Uterus (tissue), 4 donors: Measurements from ENCODE around the gene TKT. TPM values are rescaled to one million over a fixed set of nuclear protein-coding genes. Genes with fewer than 3 reads are reported as not detected.

Experiments used
- DNase-seq, 2 donors: peaks; one replicate each; pipeline ENCODE4 v3.0.0-alpha.2; 2019 to 2020
- H3K27ac ChIP-seq, 2 donors: fragments of 200-600 bp; sonication (generic); 1 replicate in 1 of 2; 2 replicates in 1 of 2; pipeline ENCODE4 v1.5.1; 2016 to 2018
- H3K27me3 ChIP-seq, 2 donors: fragments of 200-600 bp; sonication (generic); one replicate each; pipeline ENCODE4 v1.5.1; 2018 to 2019; ENCODE audit warnings: control low read depth in 1 of 2
- H3K36me3 ChIP-seq, 2 donors: fragments of 200-600 bp; sonication (generic); one replicate each; pipeline ENCODE4 v1.5.1; 2019; ENCODE audit warnings: control low read depth in 1 of 2
- H3K4me1 ChIP-seq, 2 donors: fragments of 200-600 bp; sonication (generic); one replicate each; pipeline ENCODE4 v1.5.1; 2018 to 2019; ENCODE audit warnings: control low read depth in 1 of 2
- H3K4me3 ChIP-seq, 2 donors: fragments of 200-600 bp; sonication (generic); 1 replicate in 1 of 2; 2 replicates in 1 of 2; pipeline ENCODE4 v1.5.1; 2018 to 2019; ENCODE audit warnings: mild to moderate bottlenecking in 1 of 2
- H3K9me3 ChIP-seq, 2 donors: fragments of 200-600 bp; sonication (generic); one replicate each; pipeline ENCODE4 v1.5.1; 2019; ENCODE audit warnings: control low read depth in 1 of 2
- CTCF ChIP-seq, 4 experiments: fragments of 200-600 bp in 2 of 4; fragments of 450-650 bp in 2 of 4; sonication (generic) in 2 of 4; IDR thresholded peaks; one replicate each; pipeline ENCODE4 v1.5.1; 2016 to 2019; ENCODE audit warnings: antibody characterized with exemption in 4 of 4, mild to moderate bottlenecking in 2 of 4, moderate library complexity in 1 of 4
- POLR2A ChIP-seq, 2 donors: fragments of 450-650 bp; IDR thresholded peaks; one replicate each; pipeline ENCODE4 v1.6.1; 2016; ENCODE audit warnings: antibody characterized with exemption in 2 of 2, mild to moderate bottlenecking in 1 of 2, moderate library complexity in 1 of 2
- intact Hi-C: fragments of 100-400 bp; cut with DNase I; formaldehyde crosslinking; loops from one replicate; pipeline ENCODE4 v1.15.1; 2023; ENCODE audit warnings: low total_unique reads
- small RNA-seq: library from RNA; depleted of rRNA; stranded (forward); fragments of <200 nt; gene quantifications from one replicate; pipeline ENCODE3, GENCODE V24; 2016
- total RNA-seq, 4 donors: library from RNA; depleted of rRNA in 3 of 4; stranded (reverse); fragments of >200 nt in 3 of 4; gene quantifications; one replicate each; pipeline versions ENCODE4 v1.1.0 to v1.2.4, GENCODE V29; 2014 to 2023
- donor health status: DM: yes; HTN: yes; CAD: no.

Gene TKT
- total RNA-seq, 4 donors from 2014 or later = 74.5 to 113 (median 84.6) TPM

- H3K4me1 ChIP-seq = no peaks in the 10 kb centered on the region
- TF ChIP-seq POLR2A (IDR thresholded peaks at IDR 0.05) (no peak), CTCF (IDR thresholded peaks at IDR 0.05) (no peak)
These were observed 75.4 kb downstream of the TKT start for GRCh38 chr3:53180305-53181023.

GRCh38 chr3:53179580-53179979 lies 76.2 kb downstream of the TKT start:
- no peak for DNase-seq
- TF ChIP-seq POLR2A (IDR thresholded peaks at IDR 0.05) (no peak), CTCF (IDR thresholded peaks at IDR 0.05) (no peak)
- intact Hi-C loops = no loop called here
- H3K4me1 ChIP-seq = no peaks in the 10 kb centered on the region
- no peaks in the 10 kb centered on the region for H3K36me3 ChIP-seq
- no peaks in the 10 kb centered on the region for H3K9me3 ChIP-seq
- H3K4me3 ChIP-seq = no peak overlapping the region
- no peaks in the 10 kb centered on the region for H3K27me3 ChIP-seq
- no peak overlapping the region for H3K27ac ChIP-seq

More at GRCh38 chr3:53180305-53181023, 75.4 kb downstream of the TKT start:
- intact Hi-C loops = no loop called here
- H3K9me3 ChIP-seq = no peaks in the 10 kb centered on the region
- no peak overlapping the region for H3K27ac ChIP-seq
- no peaks in the 10 kb centered on the region for H3K27me3 ChIP-seq
- no peaks in the 10 kb centered on the region for H3K36me3 ChIP-seq
- no peak overlapping the region for H3K4me3 ChIP-seq
- DNase-seq = no peak

- Histone ChIP-seq H3K9me3 (no peaks in the 10 kb centered on the region), H3K4me3 (no peak overlapping the region), H3K4me1 (no peaks in the 10 kb centered on the region), H3K36me3 (no peaks in the 10 kb centered on the region), H3K27ac (no peak overlapping the region), H3K27me3 (no peaks in the 10 kb centered on the region)
- intact Hi-C loops = no loop called here
- TF ChIP-seq POLR2A (IDR thresholded peaks at IDR 0.05) (no peak), CTCF (IDR thresholded peaks at IDR 0.05) (no peak)
- DNase-seq = no peak
These were observed 77.6 kb downstream of the TKT start for GRCh38 chr3:53178246-53178645.

- H3K4me3 ChIP-seq = no peak overlapping the region
- H3K36me3 ChIP-seq = no peaks in the 10 kb centered on the region
- no peak for DNase-seq
- TF ChIP-seq CTCF (IDR thresholded peaks at IDR 0.05) = no peak
- TF ChIP-seq POLR2A (IDR thresholded peaks at IDR 0.05) = no peak
- no peak overlapping the region for H3K27ac ChIP-seq
- intact Hi-C loops = no loop called here
- H3K4me1 ChIP-seq = no peaks in the 10 kb centered on the region
- no peaks in the 10 kb centered on the region for H3K27me3 ChIP-seq
- H3K9me3 ChIP-seq = no peaks in the 10 kb centered on the region
These were observed 79.9 kb downstream of the TKT start for GRCh38 chr3:53175613-53176540.

Small RNA genes within 50 kb of the gene (small RNA-seq; reads per million reads assigned to genes)
- not detected for gene RF00019

Other genes with a start within 250 kb of the TKT start
- 10 to 100 TPM in 3 of 4 donors, 1 to 10 TPM in 1; 3.3 to 37.9 (median 15.1) TPM for gene SFMBT1, start 209.9 kb downstream of the TKT start, total RNA-seq
- 10 to 100 TPM; 13.1 to 38.2 (median 16.5) TPM for gene RFT1, start 125.6 kb downstream of the TKT start, total RNA-seq
- gene PRKCD, start 94.8 kb downstream of the TKT start, total RNA-seq = 10 to 100 TPM in 2 of 4 donors, 1 to 10 TPM in 1, under 1 TPM in 1; under 0.01 to 16.8 (median 12.6) TPM
- gene DCP1A, start 91.5 kb upstream of the TKT start, total RNA-seq = 10 to 100 TPM; 27.2 to 39.4 (median 34.5) TPM
- 10 to 100 TPM in 3 of 4 donors, under 1 TPM in 1; 0.88 to 97.5 (median 63.4) TPM for gene CACNA1D, start 238.6 kb upstream of the TKT start, total RNA-seq